NCI-H187 treated with DMSO at 0.1 percent for 48 hours (cell line): ENCODE results near the gene STEAP3.

Experiments
- DNase-seq: peaks from one replicate; lab custom pipeline; 2025; lab: John Stamatoyannopoulos, UW

The STEAP3 gene

GRCh38 chr2:119198240-119198840 lies 25.3 kb upstream of the STEAP3 start:
- no peak for DNase-seq

GRCh38 chr2:119201815-119202214 lies 21.8 kb upstream of the STEAP3 start:
- no peak for DNase-seq

GRCh38 chr2:119202610-119203310 lies 20.9 kb upstream of the STEAP3 start:
- no peak for DNase-seq

DNA sequence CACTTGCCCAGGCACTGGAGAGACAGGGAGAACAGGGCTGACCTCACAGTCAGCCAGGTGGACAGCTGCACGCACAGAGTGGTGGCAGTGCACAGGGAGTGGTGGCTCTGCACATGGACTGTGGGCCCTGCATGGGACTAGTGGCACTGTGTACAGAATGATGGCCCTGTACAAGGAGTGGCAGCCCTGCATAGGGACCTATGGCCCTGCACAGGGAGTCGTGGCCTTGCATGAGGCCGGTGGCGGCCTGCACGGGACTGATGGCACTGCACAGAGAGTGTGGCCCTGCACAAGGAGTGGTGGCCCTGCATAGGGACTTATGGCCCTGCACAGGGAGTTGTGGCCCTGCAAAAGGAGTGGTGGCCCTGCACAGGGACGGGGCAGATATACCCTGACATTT lies 19.1 kb upstream of the STEAP3 start:
- DNase-seq: no peak

- no peak for DNase-seq
These were observed 18.5 kb upstream of the STEAP3 start for GRCh38 chr2:119205001-119205706.

DNA sequence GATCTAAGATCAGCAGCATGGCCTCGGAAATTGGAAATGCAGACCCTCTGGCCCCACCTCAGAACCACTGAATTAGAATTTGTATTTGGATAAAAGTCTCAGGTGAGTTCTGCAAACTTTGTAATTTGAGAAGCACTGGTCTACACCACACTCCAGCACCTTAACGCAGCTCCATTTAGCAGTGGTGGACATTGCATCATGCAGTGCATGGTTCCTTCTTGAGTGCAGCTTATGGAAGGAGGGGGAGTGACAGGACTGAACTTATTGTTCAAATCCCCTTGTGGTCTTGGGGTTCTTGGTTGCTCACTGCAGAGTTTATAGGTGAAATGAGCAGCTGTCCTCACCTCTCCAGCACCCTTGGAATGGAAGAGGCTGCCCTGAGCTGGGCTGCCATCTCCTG lies 17.4 kb upstream of the STEAP3 start:
- no peak for DNase-seq

- no peak for DNase-seq
These were observed 16.2 kb upstream of the STEAP3 start for GRCh38 chr2:119207447-119207846.

- no peak for DNase-seq
These were observed 14.8 kb upstream of the STEAP3 start for GRCh38 chr2:119208791-119209203.

DNA sequence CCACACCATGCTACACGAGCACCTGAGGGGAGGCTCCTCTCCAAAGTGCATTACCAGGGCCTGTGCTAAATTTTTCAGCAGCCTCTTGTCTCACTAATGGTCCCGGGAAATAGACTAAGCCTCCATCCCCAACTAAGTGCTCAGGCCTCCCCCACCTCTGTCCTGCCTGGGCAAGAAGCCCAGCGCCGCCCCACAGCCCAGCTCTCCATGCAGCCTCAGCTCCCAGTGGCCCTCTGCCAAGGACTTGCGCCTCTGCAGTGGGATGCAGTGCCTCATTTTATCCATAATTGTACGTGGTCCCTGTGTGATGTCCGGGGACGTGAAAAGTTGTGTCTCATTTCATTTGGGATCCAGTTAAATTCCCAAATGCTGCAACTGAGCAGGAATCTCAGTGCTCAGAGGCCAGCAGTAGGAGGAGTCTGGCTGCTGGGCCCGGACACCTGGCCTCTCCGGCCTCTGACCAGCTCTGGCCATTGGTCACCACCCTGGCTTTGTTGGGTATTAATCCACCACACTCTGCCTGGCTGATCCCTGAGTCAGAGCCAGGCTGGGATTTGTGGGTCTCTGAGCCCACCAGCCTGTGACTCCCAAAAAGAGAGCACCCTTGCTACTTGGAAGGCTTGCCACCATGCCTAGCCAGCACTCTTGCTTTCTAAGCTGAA lies 11.4 kb upstream of the STEAP3 start:
- no peak for DNase-seq

DNA sequence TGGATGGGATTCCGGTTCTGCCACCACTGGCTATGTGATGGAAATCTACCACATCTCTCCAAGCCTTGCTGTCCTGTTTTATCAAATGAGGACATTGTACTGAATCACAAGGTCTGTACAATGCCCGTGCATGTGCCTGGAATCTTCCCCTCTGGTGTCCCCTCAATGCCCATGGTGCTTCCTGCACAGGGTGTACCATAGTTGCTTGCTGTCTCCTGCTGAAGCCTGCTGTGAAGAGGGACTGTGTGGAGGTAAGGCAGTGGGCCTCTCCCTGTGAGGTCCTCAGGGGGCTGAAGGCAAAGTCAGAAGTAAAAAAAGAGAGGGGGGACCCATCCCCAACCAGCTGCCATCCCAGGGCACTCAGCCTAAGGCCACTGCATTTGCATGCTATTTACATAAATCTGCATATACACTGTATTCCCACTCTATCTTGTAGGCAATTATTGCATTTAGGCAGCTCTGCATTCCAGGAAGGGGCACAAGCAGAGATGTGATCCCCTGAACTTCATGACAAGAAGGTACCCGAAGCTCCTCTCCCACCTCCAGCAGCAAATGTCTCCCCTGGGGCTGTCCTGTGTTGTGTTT lies 9.1 kb upstream of the STEAP3 start:
- DNase-seq: no peak

- no peak for DNase-seq
These were observed 6.6 kb upstream of the STEAP3 start for GRCh38 chr2:119216994-119217393.

DNA sequence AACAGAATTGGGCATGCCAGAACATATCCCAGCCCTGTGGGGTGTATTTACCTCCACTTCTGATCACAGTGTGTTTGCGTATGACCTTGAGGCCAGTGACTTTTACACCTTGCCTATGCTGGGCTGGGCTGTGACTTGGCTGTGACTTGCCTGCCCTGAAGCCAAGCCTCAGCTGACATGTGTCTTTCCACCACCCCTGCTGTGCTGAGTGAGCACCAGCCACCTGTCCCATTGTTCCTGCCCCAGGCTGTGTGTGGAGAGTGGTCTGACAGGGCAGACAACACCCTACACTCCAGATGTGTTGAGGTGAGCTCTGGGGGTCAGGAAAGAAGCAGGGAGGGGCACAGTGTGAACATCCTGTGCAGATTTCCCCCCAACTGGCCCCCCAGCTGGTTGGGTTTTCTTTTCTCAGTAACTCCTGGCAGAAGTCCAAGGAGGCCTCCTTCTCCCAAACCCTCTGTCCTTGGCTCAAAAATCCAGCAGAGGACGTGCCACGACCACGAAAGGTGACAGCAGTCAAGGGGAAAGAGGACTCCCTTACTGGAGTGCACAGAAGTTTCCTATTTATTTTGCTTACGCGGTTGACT lies 5.1 kb upstream of the STEAP3 start:
- no peak for DNase-seq

- DNase-seq: no peak
These were observed 3.8 kb upstream of the STEAP3 start for GRCh38 chr2:119219873-119220272.

DNA sequence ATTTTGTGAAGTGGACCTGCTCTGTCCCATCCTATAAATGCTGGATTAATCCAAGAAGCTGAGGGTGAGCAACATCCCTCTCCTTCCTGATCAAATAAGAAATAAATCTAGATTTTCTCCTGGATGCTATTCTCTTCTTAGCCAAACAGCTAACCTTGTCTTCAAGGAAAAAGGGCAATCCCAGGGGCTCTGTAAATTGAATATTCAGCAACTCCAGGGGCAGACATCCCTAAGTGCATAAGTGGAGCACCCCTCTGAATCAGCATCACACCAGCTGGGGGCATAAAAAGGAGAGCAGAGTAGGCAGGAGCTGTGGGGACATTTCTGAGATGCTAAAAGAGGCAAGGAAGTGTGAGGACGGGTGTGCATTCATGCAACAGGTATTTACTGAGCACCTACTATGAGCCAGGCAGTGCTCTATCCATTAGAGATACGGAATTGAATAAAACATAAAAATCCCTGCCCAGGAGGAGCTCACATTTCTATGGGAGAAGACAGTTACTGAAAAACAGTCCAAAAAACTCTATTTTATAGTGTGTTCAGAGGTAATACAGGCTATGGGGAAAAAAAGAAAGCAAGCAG lies 2.8 kb upstream of the STEAP3 start:
- DNase-seq: no peak

DNA sequence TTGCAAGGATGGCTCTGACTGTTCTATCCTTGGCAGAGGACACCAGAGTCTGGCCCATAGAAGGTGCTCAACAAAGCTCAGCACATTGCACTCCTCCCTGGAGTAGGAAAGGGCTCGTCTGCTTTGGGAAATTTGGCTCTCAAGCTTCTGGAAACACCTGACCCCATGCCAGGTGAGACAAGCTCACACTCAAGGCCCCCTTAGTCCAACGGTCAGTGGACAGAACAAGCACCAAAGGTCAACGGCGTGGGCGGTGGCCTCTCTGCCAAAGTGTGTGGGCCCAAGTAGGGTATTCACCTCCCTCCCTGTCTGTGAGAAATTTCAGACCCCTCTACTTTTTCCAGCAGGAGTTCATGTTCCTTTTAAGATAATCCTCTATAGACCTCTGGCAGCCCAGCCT lies 2.0 kb upstream of the STEAP3 start:
- DNase-seq: no peak

DNA sequence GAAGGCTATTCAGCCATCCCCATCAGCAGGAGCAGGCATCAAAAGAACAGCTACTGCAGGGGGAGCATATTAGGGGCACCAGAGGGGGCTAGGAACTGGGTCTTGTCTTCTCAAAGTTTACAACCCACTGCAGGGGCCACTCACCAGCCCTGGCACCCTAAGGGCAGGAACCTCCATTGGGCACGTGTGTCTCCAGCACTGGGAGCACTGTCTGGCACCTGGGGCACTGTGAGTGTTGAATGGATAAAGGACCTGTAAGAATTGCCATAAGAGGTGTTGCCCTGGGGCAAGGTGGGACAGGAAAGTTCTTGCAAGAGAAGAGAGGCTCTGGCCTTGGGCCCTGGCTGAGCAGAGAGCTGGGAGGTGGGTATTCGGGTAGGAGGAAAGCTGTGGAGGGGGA lies 1.4 kb upstream of the STEAP3 start:
- no peak for DNase-seq

DNA sequence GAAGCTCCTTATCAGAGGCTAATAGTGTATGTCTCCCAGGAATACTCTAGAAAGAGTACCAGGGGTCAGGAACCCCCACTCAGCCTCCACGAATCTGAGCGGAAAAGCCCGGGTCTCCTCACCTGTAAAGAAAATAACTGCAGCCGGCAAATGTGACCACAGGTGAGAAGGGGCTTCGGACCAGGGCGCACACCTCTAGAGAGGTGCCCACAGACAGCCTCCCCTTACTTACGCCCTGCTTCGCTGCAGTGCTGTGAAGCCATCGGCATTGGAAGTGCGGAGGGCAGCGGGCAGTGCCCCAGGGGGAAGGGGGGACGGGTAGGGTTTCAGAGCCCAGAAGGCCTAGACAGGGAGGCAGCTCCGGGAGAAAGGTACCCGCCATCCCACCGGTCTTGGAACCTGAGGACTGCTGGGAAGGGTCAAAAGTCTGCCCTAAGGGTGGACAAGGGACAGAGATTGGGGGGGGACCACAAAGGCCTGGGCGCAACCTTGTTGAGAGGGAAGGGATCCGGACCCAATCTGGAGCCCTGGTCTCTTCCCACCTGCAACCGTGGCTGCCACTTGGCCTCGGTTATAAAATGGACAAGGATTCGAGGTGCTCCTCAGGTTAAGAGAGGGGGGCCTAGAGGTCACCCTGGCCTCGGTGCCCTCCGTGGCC lies 642 bp upstream of the STEAP3 start:
- DNase-seq: no peak

DNA sequence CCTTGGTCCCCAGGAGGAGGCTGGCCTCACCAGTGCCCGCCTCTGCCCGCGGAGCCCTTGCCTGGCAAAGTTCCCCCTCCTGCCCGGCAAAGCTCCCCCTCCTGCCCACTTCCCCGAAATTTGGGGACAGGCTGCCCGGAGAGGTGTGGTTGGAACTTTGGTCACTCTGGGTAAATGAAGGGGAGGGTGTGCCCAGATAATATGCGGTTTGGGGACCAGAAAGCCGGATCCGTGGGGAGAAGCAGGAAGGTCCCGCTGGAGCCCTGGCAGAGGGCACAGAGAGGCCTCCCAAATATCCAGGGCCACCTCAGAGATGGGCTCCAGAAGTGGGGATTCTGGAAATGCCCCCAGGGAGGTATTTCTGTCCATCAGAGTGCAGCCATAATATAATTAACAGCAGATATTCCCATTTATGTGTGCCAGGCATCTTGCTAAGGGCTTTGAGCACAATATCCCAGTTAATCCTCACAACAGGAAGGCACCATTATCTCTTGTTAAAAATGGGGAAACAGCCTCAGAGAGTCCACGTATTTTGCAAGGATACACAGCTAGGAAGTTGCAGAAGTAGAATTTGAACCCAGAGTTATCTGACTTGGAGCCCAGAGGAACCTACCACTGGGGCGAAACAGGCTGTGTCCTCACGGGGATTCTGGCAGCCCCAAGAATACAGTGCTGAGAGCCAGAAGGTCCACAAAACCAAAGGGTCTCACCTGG lies 914 bp downstream of the STEAP3 start:
- no peak for DNase-seq

DNA sequence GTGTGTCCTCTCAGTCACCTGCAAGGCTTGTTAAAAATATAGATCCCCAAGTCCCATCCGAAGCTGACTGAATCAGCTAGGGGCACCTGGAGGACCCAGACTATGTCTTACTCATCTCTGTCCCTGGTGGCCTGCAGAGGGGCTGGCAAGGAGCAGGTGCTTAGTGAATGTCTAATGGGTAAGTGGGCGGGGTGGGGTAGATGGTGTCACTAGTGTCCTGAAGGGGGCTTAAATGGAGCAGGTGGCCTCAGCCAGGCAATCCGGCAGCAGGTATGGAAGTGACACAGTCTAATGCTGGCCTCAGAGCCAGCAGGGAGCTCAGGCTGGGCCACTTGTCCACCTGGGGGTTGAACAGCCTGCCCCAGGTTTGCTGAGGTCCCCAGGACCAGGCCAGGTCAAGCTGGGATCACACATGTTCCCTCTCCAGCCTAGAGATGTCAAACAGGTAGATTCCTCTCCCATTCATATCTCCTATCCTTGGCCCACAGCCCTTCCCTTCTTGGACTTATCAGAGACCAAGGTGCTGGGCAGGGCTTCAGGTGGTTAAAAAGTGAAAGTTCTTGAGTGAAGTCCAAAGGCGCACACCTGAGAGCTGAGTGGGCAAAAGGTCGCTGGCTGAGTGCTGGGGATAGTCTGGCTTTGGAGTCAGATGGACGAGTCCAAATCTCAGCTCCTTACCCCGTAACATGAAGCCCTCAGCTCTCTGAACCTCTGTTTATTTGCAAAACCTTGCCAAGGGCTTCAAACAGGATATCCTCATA lies 1.7 kb downstream of the STEAP3 start:
- no peak for DNase-seq

GRCh38 chr2:119225926-119226325 lies 2.3 kb downstream of the STEAP3 start:
- DNase-seq: no peak
